Muscle layer of duodenum (tissue), 2 donors: ENCODE measurements around the gene CEP20.
"Not testable (repeated sequence)": the region's sequence is repeated elsewhere in the genome, so short reads cannot be mapped to it uniquely, and the experiment has no call there.

ENCODE experiments used
- H3K27ac ChIP-seq: one replicate; pipeline ENCODE4 v1.7.0; 2013; ENCODE audit warnings: mild to moderate bottlenecking, low read length
- H3K27me3 ChIP-seq: one replicate; pipeline ENCODE4 v1.7.0; 2013; ENCODE audit warnings: low read depth, mild to moderate bottlenecking, control low read depth, low read length
- H3K36me3 ChIP-seq, 2 donors: one replicate each; pipeline ENCODE4 v1.7.0; 2013; ENCODE audit warnings: low read length in 2 of 2, control low read depth in 1 of 2, mild to moderate bottlenecking in 1 of 2; ENCODE audit not compliant: insufficient read depth in 2 of 2, control insufficient read depth in 1 of 2
- H3K4me1 ChIP-seq, 2 donors: one replicate each; pipeline ENCODE4 v1.7.0; 2013; ENCODE audit warnings: low read length in 2 of 2, mild to moderate bottlenecking in 2 of 2, control low read depth in 1 of 2, moderate library complexity in 1 of 2; ENCODE audit not compliant: insufficient read depth in 2 of 2, control insufficient read depth in 1 of 2
- H3K4me3 ChIP-seq, 2 donors: one replicate each; pipeline ENCODE4 v1.7.0; 2013; ENCODE audit warnings: low read length in 2 of 2, low read depth in 1 of 2, mild to moderate bottlenecking in 1 of 2
- H3K9me3 ChIP-seq, 2 donors: one replicate each; pipeline ENCODE4 v1.7.0; 2013; ENCODE audit warnings: low read length in 2 of 2, control low read depth in 1 of 2, mild to moderate bottlenecking in 1 of 2; ENCODE audit not compliant: control insufficient read depth in 1 of 2
- donor health status: healthy.

The CEP20 gene

DNA sequence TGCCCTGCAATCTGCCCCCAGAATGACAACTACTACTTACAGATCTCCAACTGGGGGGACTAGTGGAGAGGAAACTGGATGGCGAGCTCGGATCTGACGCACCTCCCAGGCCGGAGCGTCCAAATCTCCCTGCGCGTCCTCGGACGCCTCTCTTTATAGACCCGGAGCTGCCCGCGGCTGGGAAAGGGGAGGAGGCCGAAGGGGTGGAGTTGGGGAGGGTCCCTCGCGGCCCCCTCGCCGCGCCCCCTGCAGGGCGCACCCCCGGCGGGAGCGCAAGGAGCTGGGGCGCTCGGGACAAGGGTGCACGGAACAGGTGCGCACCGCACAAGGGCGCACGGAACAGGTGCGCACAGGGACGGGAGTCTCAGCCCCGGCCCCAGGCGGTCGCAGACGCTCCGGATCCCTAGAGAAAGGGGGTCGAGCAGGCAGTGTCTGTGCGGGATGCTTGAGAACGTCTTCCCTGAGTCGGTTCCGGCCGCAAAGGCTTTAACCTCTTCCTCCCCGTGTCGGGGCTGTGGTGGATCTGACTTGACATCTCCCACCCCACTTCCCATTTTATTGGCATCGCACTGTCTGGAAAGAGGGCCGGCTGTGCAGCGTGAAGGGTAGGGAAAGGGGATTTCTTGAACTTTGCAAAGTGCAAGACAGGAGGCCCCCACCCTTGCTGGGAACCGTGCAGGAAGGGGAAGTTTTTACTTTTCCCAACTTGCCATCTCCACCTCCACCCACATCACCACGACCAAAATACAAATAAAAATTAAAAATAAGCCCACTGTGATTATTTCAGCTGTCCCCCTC lies 31.3 kb downstream of the CEP20 start, which contains the start of gene MYH11:
TSS of gene MYH11 (minus strand) at position 128 of the 798 bp plus-strand sequence. CDS start 18,776 bp downstream, outside the sequence.
- Histone ChIP-seq H3K4me1 (peaks cover 0 to 14% of the 10 kb centered on the region in 2 donors), H3K4me3 (peak within 1 kb of the TSS; percentile 45 to 61), H3K36me3 (no peaks in the 10 kb centered on the region), H3K9me3 (no peaks in the 10 kb centered on the region), H3K27me3 (no peaks in the 10 kb centered on the region), H3K27ac (peak within 1 kb of the TSS; percentile 85)

- Histone ChIP-seq H3K4me3 (peak overlapping the region; percentile 45 to 61), H3K9me3 (no peaks in the 10 kb centered on the region), H3K4me1 (peaks cover 0 to 14% of the 10 kb centered on the region in 2 donors), H3K27ac (peak overlapping the region; percentile 82), H3K27me3 (no peaks in the 10 kb centered on the region), H3K36me3 (no peaks in the 10 kb centered on the region)
These were observed 32.2 kb downstream of the CEP20 start for GRCh38 chr16:15856182-15856581.

GRCh38 chr16:15855704-15856003 lies 32.7 kb downstream of the CEP20 start:
- H3K4me1 ChIP-seq = peaks cover 0 to 14% of the 10 kb centered on the region in 2 donors
- peak overlapping the region; percentile 82 for H3K27ac ChIP-seq
- no peaks in the 10 kb centered on the region for H3K9me3 ChIP-seq
- H3K27me3 ChIP-seq = no peaks in the 10 kb centered on the region
- peak overlapping the region; percentile 45 to 61 for H3K4me3 ChIP-seq
- no peaks in the 10 kb centered on the region for H3K36me3 ChIP-seq

GRCh38 chr16:15854906-15855703 lies 33.3 kb downstream of the CEP20 start:
- Histone ChIP-seq H3K36me3 (no peaks in the 10 kb centered on the region), H3K4me1 (peaks cover 0 to 14% of the 10 kb centered on the region in 2 donors), H3K9me3 (no peaks in the 10 kb centered on the region), H3K27me3 (no peaks in the 10 kb centered on the region), H3K27ac (peak overlapping the region; percentile 82), H3K4me3 (peak overlapping the region; percentile 45 to 61)

DNA sequence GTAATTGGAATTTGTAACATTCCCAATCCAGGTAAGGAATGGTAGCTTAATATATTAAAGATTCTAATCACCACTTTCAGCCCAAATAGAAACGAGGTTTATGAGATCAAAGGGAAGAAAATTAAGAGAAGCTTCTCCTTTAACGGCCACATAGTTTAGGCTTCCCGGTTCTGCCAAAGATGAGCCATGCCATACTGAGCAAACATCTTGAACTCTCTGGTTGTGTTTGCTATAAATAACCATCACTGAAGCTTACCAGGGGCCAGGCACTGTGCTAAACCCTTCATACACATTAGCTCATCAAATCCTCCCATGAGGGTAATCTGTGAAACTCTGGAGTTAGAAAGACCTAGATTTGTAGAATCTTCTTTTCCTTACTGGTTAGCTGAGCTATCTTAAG lies 34.3 kb downstream of the CEP20 start:
- peak overlapping the region; percentile 45 to 61 for H3K4me3 ChIP-seq
- peaks cover 0 to 14% of the 10 kb centered on the region in 2 donors for H3K4me1 ChIP-seq
- H3K27me3 ChIP-seq = no peaks in the 10 kb centered on the region
- no peaks in the 10 kb centered on the region for H3K9me3 ChIP-seq
- H3K36me3 ChIP-seq = no peaks in the 10 kb centered on the region
- peak overlapping the region; percentile 82 for H3K27ac ChIP-seq

- H3K4me1 ChIP-seq = peaks cover 0 to 14% of the 10 kb centered on the region in 2 donors
- no peaks in the 10 kb centered on the region for H3K36me3 ChIP-seq
- H3K9me3 ChIP-seq = no peaks in the 10 kb centered on the region
- peak overlapping the region; percentile 45 to 61 for H3K4me3 ChIP-seq
- no peaks in the 10 kb centered on the region for H3K27me3 ChIP-seq
- peak overlapping the region; percentile 82 for H3K27ac ChIP-seq
These were observed 35.4 kb downstream of the CEP20 start for GRCh38 chr16:15853021-15853420.

- H3K36me3 ChIP-seq, H3K27ac ChIP-seq, H3K27me3 ChIP-seq, H3K9me3 ChIP-seq: not testable (repeated sequence)
- H3K4me1 ChIP-seq = peaks cover 0 to 12% of the 10 kb centered on the region in 2 donors
- peak overlapping the region in 1 of 2 donors; percentile 61 for H3K4me3 ChIP-seq
These were observed 37.8 kb downstream of the CEP20 start for GRCh38 chr16:15850555-15850954.

DNA sequence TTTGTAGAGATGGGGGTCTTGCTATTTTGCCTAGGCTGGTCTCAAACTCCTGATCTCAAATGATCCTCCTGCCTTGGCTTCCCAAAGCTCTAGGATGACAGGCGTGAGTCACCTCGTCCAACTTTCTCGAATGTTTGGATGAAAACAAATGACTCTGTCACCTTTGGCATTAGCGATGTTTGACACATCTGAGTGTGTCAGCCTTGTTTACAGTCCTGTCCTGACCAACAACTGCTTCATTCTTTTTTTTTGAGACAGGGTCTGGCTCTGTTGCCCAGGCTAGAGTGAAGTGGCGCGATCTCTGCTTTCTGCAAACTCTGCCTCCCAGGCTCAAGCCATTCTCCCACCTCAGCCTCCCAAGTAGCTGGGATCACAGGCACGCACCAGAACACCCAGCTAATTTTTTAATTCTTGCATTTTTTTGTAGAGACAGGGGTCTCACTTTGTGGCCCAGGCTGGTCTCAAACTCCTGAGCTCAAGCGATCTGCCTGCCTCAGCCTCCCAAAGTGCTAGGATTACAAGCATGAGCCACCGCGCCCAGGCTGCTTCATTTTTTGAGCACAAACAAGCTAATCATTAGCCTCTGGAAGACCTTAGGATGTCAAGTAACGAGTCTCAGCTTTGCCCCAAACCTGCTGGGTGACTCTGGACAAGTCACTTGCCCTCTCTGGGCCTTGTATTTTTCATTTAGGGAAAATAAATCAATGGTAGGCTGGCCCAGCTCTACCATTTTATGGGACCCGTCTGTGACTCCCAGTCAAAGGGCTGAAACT lies 39.0 kb downstream of the CEP20 start:
- H3K4me1 ChIP-seq = peaks cover 0 to 12% of the 10 kb centered on the region in 2 donors
- H3K27ac ChIP-seq = no peak overlapping the region
- no peaks in the 10 kb centered on the region for H3K27me3 ChIP-seq
- no peaks in the 10 kb centered on the region for H3K36me3 ChIP-seq
- peak overlapping the region in 1 of 2 donors; percentile 61 for H3K4me3 ChIP-seq
- H3K9me3 ChIP-seq = no peaks in the 10 kb centered on the region

DNA sequence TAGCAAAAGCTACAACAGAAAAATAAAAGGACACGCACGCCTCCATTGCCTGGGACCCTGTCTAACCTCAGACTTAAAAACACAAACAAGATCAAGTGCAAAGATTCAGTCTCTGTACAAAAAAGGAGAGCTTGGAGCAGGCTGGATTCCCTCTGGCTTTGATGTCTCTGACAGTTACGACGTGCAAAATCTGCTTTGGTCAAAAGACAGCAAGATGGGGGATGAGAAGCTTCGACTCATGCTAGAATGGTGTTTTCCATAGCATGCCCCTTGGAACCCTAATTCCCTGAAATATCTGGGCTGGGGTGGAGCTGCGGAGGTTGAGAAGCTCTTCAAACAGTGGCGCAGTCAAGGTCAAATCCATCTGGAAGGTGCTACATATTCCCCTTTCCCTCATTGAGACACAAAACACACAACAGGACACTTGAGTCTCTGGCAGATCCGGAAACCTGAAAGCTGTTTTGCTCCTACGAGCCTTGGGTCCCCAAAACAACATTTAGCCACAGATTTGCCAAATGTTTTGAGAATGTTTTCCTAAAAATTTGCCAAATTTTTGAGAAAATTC lies 40.7 kb downstream of the CEP20 start:
- Histone ChIP-seq H3K9me3 (no peaks in the 10 kb centered on the region), H3K36me3 (no peaks in the 10 kb centered on the region), H3K27ac (no peak overlapping the region), H3K4me3 (peak overlapping the region in 1 of 2 donors; percentile 36), H3K27me3 (no peaks in the 10 kb centered on the region), H3K4me1 (peaks cover 0 to 12% of the 10 kb centered on the region in 2 donors)

GRCh38 chr16:15846510-15846909 lies 41.9 kb downstream of the CEP20 start:
- Histone ChIP-seq H3K27ac (no peak overlapping the region), H3K9me3 (no peaks in the 10 kb centered on the region), H3K4me3 (peak overlapping the region in 1 of 2 donors; percentile 36), H3K4me1 (peaks cover 0 to 23% of the 10 kb centered on the region in 2 donors), H3K27me3 (no peaks in the 10 kb centered on the region), H3K36me3 (no peaks in the 10 kb centered on the region)
